Sigmoid colon (tissue), 7 donors: Measurements from ENCODE around the gene TERB1. TPM values are rescaled to one million over a fixed set of nuclear protein-coding genes. Genes with fewer than 3 reads are reported as not detected.

Experiments used
- DNase-seq: peaks from one replicate; pipeline ENCODE4 v3.0.0-alpha.2; 2019
- H3K27ac ChIP-seq, 4 donors: fragments of 200-600 bp; sonication (generic); one replicate each; pipeline ENCODE4 v1.5.1; 2016 to 2019; ENCODE audit warnings: mild to moderate bottlenecking in 1 of 4
- H3K27me3 ChIP-seq, 3 donors: fragments of 200-600 bp; sonication (generic); one replicate each; pipeline ENCODE4 v1.5.1; 2019; ENCODE audit warnings: mild to moderate bottlenecking in 1 of 3
- H3K36me3 ChIP-seq, 4 donors: fragments of 200-600 bp; sonication (generic); one replicate each; pipeline ENCODE4 v1.5.1; 2016 to 2019
- H3K4me1 ChIP-seq, 4 donors: fragments of 200-600 bp; sonication (generic); one replicate each; pipeline ENCODE4 v1.5.1; 2017 to 2019
- H3K4me3 ChIP-seq, 4 donors: fragments of 200-600 bp; sonication (generic); one replicate each; pipeline ENCODE4 v1.5.1; 2017 to 2019; ENCODE audit warnings: mild to moderate bottlenecking in 2 of 4, moderate library complexity in 1 of 4
- H3K9me3 ChIP-seq, 4 donors: fragments of 200-600 bp in 3 of 4; sonication (generic) in 3 of 4; one replicate each; pipeline versions ENCODE4 v1.5.1 to v1.6.1; 2013 to 2019
- EP300 ChIP-seq, 4 donors: sonication (generic); formaldehyde crosslinking; IDR thresholded peaks; one replicate each; pipeline ENCODE4 v1.6.1; 2017; ENCODE audit warnings: antibody characterized with exemption in 4 of 4
- POLR2A ChIP-seq, 2 donors: fragments of 450-650 bp; IDR thresholded peaks; one replicate each; pipeline ENCODE4 v1.6.1; 2016; ENCODE audit warnings: antibody characterized with exemption in 2 of 2, mild to moderate bottlenecking in 2 of 2, moderate library complexity in 2 of 2
- POLR2AphosphoS5 ChIP-seq, 4 donors: sonication (generic); formaldehyde crosslinking; IDR thresholded peaks; one replicate each; pipeline ENCODE4 v1.6.1; 2017; ENCODE audit warnings: antibody characterized with exemption in 4 of 4
- WGBS, 2 donors: extraction: QIAGEN DNeasy Blood & Tissue Kit; methylation state at CpG; one replicate each; pipeline ENCODE4 v1.1.7; 2013; 5-methylcytosine and 5-hydroxymethylcytosine counted together
- intact Hi-C: fragments of 100-400 bp; cut with DNase I; formaldehyde crosslinking; loops from one replicate; pipeline ENCODE4 v1.15.1; 2023
- polyA plus RNA-seq, 3 donors: library from polyadenylated mRNA; stranded (reverse); fragments of 200-250 nt; gene quantifications; one replicate each; pipeline ENCODE4 v1.2.3, GENCODE V29; 2013
- total RNA-seq, 4 donors: library from RNA; depleted of rRNA; stranded (reverse); fragments of >200 nt; gene quantifications; one replicate each; pipeline ENCODE4 v1.1.0, GENCODE V29; 2016
- TF ChIP-seq, protein P1 (sequence below), 4 experiments: fragments of 450-650 bp in 3 of 4; fragments of 200-600 bp in 1 of 4; IDR thresholded peaks; one replicate each; pipeline ENCODE4 v1.5.1; 2016 to 2019; ENCODE audit warnings: antibody characterized with exemption in 4 of 4, mild to moderate bottlenecking in 3 of 4, moderate library complexity in 2 of 4
- donor health status: healthy with polysubstance abuse.
- donor health status: Bipolar disorder and iron deficiency.
- donor health status: healthy.

Gene TERB1
- total and polyA plus RNA-seq, 7 donors, result under 0.01 to 0.03 TPM; not detected in 5

DNA sequence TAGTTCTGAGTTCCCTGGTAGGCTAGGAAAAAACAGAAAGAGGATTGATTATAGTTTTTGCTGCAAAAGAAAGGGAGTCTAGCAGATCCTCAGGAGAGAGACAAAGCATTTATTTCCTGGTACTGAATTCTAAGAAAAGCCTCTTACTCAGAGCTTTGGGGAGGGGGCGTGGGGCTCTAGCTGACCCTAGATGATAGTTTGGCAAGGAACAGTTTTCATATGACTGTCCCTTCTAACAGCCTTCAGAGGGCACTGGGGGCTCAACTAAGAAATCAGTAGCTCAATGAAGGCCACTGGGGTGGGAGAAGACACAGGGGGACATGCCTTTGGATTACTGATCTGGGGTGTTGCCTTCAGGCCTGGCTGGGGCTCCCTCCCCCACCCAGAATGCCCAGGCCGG, 46.8 kb upstream of the TERB1 start:
- no peak overlapping the region for H3K27ac ChIP-seq
- intact Hi-C loops, result no loop called here
- no peaks in the 10 kb centered on the region for H3K36me3 ChIP-seq
- no peak for DNase-seq
- no peak overlapping the region for H3K4me3 ChIP-seq
- H3K9me3 ChIP-seq, result no peaks in the 10 kb centered on the region
- peaks cover 20 to 38% (median 23%) of the 10 kb centered on the region in 3 donors for H3K27me3 ChIP-seq
- 82 to 91% methylated on average over 2 of the region's 2 CpGs for WGBS, 2 donors
- TF ChIP-seq POLR2AphosphoS5 (IDR thresholded peaks at IDR 0.05), result no peak
- TF ChIP-seq, protein P1, sequence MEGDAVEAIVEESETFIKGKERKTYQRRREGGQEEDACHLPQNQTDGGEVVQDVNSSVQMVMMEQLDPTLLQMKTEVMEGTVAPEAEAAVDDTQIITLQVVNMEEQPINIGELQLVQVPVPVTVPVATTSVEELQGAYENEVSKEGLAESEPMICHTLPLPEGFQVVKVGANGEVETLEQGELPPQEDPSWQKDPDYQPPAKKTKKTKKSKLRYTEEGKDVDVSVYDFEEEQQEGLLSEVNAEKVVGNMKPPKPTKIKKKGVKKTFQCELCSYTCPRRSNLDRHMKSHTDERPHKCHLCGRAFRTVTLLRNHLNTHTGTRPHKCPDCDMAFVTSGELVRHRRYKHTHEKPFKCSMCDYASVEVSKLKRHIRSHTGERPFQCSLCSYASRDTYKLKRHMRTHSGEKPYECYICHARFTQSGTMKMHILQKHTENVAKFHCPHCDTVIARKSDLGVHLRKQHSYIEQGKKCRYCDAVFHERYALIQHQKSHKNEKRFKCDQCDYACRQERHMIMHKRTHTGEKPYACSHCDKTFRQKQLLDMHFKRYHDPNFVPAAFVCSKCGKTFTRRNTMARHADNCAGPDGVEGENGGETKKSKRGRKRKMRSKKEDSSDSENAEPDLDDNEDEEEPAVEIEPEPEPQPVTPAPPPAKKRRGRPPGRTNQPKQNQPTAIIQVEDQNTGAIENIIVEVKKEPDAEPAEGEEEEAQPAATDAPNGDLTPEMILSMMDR (IDR thresholded peaks at IDR 0.05), result no peak
- no peak for TF ChIP-seq EP300 (IDR thresholded peaks at IDR 0.05)
- no peak for TF ChIP-seq POLR2A (IDR thresholded peaks at IDR 0.05)
- peaks cover 0 to 16% (median 15%) of the 10 kb centered on the region in 4 donors for H3K4me1 ChIP-seq

DNA sequence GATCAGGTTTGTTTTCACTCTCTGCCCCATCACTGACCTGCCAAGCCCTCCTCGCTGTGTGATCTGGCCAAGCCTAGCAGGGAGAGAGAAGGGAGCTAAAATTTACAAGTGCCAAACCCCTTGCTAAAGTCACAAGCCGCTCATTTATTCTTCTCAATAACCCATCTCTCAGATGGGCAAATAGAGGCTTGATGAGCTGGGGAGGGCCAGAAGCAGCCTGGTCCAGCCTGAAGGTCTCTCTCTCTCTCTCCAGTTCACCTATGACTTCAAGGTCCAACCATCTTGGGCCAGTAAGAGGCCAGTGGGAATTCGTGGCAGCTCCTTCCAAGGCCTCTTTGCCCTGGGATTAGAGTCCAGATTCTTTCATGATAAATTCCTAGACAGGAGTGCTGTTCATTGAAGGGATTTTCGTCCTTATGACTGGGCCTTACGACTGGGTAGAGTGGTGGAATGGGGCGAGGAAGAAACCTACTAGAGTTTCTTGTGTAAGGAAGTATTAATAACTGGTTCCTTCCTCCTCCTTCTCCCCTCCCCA, 46.2 kb upstream of the TERB1 start:
- 79% methylated on average over 6 of the region's 6 CpGs for WGBS, 2 donors
- Histone ChIP-seq H3K9me3 (no peaks in the 10 kb centered on the region), H3K27ac (no peak overlapping the region), H3K4me3 (no peak overlapping the region), H3K4me1 (peaks cover 0 to 16% (median 15%) of the 10 kb centered on the region in 4 donors), H3K27me3 (peaks cover 20 to 38% (median 23%) of the 10 kb centered on the region in 3 donors), H3K36me3 (no peaks in the 10 kb centered on the region)
- intact Hi-C loops, result no loop called here
- DNase-seq, result no peak
- TF ChIP-seq POLR2AphosphoS5 (IDR thresholded peaks at IDR 0.05) (no peak), EP300 (IDR thresholded peaks at IDR 0.05) (no peak), POLR2A (IDR thresholded peaks at IDR 0.05) (no peak)
- TF ChIP-seq, protein P1 (IDR thresholded peaks at IDR 0.05), result no peak

DNA sequence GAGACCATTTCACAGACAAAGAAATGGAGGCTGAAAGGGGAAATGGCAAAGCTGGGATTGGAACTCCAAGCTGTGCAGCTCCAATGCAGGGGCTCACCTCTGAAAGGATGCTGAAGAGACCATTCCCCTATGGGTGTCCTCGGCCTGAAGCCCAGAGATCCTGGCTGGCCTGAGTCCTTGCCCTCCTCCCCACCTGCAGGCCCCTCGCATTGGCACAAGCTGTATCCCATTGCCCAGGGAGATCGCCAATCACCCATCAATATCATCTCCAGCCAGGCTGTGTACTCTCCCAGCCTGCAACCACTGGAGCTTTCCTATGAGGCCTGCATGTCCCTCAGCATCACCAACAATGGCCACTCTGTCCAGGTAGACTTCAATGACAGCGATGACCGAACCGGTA, 45.4 kb upstream of the TERB1 start:
- no peaks in the 10 kb centered on the region for H3K36me3 ChIP-seq
- TF ChIP-seq EP300 (IDR thresholded peaks at IDR 0.05), result no peak
- no peak for TF ChIP-seq POLR2AphosphoS5 (IDR thresholded peaks at IDR 0.05)
- TF ChIP-seq, protein P1 (IDR thresholded peaks at IDR 0.05), result no peak
- TF ChIP-seq POLR2A (IDR thresholded peaks at IDR 0.05), result no peak
- H3K27ac ChIP-seq, result no peak overlapping the region
- DNase-seq, result no peak
- peaks cover 20 to 38% (median 23%) of the 10 kb centered on the region in 3 donors for H3K27me3 ChIP-seq
- no peaks in the 10 kb centered on the region for H3K9me3 ChIP-seq
- 95 to 96% methylated on average over 6 of the region's 6 CpGs for WGBS, 2 donors
- intact Hi-C loops, result no loop called here
- H3K4me1 ChIP-seq, result peaks cover 0 to 16% (median 15%) of the 10 kb centered on the region in 4 donors
- no peak overlapping the region for H3K4me3 ChIP-seq

DNA sequence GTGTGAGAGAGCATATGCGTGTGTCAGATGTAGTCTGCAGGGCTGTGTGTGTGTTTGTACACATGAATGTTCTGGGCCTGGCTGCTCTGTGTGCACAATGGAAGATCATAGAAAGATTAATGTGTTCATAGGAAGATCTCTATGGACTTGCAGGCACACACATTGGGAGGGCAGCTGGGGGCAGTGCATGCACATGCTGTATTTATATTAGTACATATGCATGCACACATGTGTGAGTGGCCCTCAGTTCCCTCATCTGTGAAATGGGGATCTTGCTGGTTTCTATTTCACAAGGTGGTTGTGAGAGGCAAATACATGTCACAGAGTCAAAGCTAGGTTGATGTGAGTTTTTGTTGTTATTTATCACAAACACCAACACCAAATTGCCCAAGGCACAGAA, 44.9 kb upstream of the TERB1 start:
- no peaks in the 10 kb centered on the region for H3K9me3 ChIP-seq
- 88 to 100% methylated on average over 1 of the region's 1 CpG for WGBS, 2 donors
- no peak overlapping the region for H3K4me3 ChIP-seq
- no peaks in the 10 kb centered on the region for H3K36me3 ChIP-seq
- no peak for DNase-seq
- intact Hi-C loops, result no loop called here
- TF ChIP-seq POLR2AphosphoS5 (IDR thresholded peaks at IDR 0.05), result no peak
- TF ChIP-seq, protein P1 (IDR thresholded peaks at IDR 0.05), result no peak
- peaks cover 20 to 38% (median 23%) of the 10 kb centered on the region in 3 donors for H3K27me3 ChIP-seq
- peaks cover 0 to 16% (median 15%) of the 10 kb centered on the region in 4 donors for H3K4me1 ChIP-seq
- H3K27ac ChIP-seq, result no peak overlapping the region

DNA sequence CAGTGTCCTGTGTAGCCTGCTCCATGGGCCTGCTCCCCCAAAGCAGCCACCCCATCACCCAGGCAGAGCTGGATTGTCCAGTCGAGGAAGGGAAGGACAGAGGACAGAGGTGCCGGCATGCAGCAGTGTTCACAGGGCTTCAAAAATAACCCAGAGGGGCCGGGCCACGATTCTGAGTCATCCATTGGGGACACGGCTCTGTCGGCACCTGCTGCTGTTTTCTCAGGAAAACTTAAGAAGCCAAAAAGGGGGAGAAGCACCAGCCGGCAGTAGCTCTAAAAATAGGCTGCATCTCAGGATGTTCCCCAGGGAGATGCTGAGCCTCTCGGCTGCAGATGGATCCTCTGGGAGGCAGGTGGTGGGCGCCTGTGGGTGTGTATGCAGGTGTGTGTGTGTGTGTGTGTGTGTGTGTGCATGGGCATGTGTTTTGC, 44.4 kb upstream of the TERB1 start:
- WGBS, 2 donors, result 67 to 76% methylated on average over 9 of the region's 9 CpGs
- H3K27me3 ChIP-seq, result peaks cover 20 to 38% (median 23%) of the 10 kb centered on the region in 3 donors
- intact Hi-C loops, result no loop called here
- no peaks in the 10 kb centered on the region for H3K36me3 ChIP-seq
- no peak for DNase-seq
- H3K27ac ChIP-seq, result no peak overlapping the region
- no peaks in the 10 kb centered on the region for H3K9me3 ChIP-seq
- H3K4me1 ChIP-seq, result peaks cover 0 to 16% (median 15%) of the 10 kb centered on the region in 4 donors
- no peak for TF ChIP-seq POLR2A (IDR thresholded peaks at IDR 0.05)
- TF ChIP-seq, protein P1 (IDR thresholded peaks at IDR 0.05), result no peak
- TF ChIP-seq EP300 (IDR thresholded peaks at IDR 0.05), result no peak
- TF ChIP-seq POLR2AphosphoS5 (IDR thresholded peaks at IDR 0.05), result no peak
- no peak overlapping the region for H3K4me3 ChIP-seq
